GM23248 (cell line): Measurements from ENCODE around the gene ARPC4. TPM values are rescaled to one million over a fixed set of nuclear protein-coding genes. Genes with fewer than 3 reads are reported as not detected.

Experiments
- DNase-seq: peaks from one replicate; pipeline ENCODE4 v3.0.0-alpha.2; 2015
- H2AFZ ChIP-seq: fragments of 200-600 bp; sonication (generic); 2 replicates; pipeline ENCODE4 v1.6.1; 2016; ENCODE audit warnings: antibody characterized with exemption
- H3F3A ChIP-seq: fragments of 200-600 bp; sonication (generic); 2 replicates; pipeline ENCODE4 v1.6.1; 2016; ENCODE audit warnings: mild to moderate bottlenecking, antibody characterized with exemption, mixed run types; ENCODE audit not compliant: insufficient read depth
- H3K27ac ChIP-seq: fragments of 200-600 bp; sonication (generic); 2 replicates; pipeline ENCODE4 v1.5.1; 2016; ENCODE audit warnings: mild to moderate bottlenecking
- H3K27me3 ChIP-seq: fragments of 200-600 bp; sonication (generic); replicated peaks from 2 replicates; pipeline ENCODE4 v1.6.1; 2016; ENCODE audit warnings: mild to moderate bottlenecking; ENCODE audit not compliant: insufficient read depth
- H3K36me3 ChIP-seq: fragments of 200-600 bp; sonication (generic); 2 replicates; pipeline ENCODE4 v1.6.1; 2016; ENCODE audit warnings: low read depth, mild to moderate bottlenecking
- H3K4me1 ChIP-seq: fragments of 200-600 bp; sonication (generic); 2 replicates; pipeline ENCODE4 v1.6.1; 2016; ENCODE audit warnings: mild to moderate bottlenecking; ENCODE audit not compliant: insufficient read depth
- H3K4me2 ChIP-seq: fragments of 200-600 bp; sonication (generic); one replicate; pipeline ENCODE4 v1.6.1; 2016; ENCODE audit warnings: mild to moderate bottlenecking; ENCODE audit not compliant: unreplicated experiment
- H3K4me3 ChIP-seq: fragments of 200-600 bp; sonication (generic); 2 replicates; pipeline ENCODE4 v1.5.1; 2016; ENCODE audit warnings: mild to moderate bottlenecking
- H3K79me2 ChIP-seq: fragments of 200-600 bp; sonication (generic); 2 replicates; pipeline ENCODE4 v1.6.1; 2016; ENCODE audit warnings: mild to moderate bottlenecking; ENCODE audit not compliant: insufficient read depth
- H3K9ac ChIP-seq: fragments of 200-600 bp; sonication (generic); 2 replicates; pipeline ENCODE4 v1.6.1; 2016; ENCODE audit warnings: mild to moderate bottlenecking
- H3K9me2 ChIP-seq: fragments of 200-600 bp; sonication (generic); 2 replicates; pipeline ENCODE4 v1.6.1; 2016; ENCODE audit warnings: mixed run types, mild to moderate bottlenecking, moderate library complexity; ENCODE audit not compliant: insufficient read depth
- H3K9me3 ChIP-seq: fragments of 200-600 bp; sonication (generic); one replicate; pipeline ENCODE4 v1.6.1; 2017; ENCODE audit warnings: low read depth
- H4K20me1 ChIP-seq: fragments of 200-600 bp; sonication (generic); 2 replicates; pipeline ENCODE4 v1.6.0; 2016; ENCODE audit not compliant: insufficient read depth
- EZH2 ChIP-seq: fragments of 200-600 bp; sonication (generic); IDR thresholded peaks from 2 replicates; pipeline ENCODE4 v1.6.1; 2018; ENCODE audit warnings: antibody characterized with exemption, mild to moderate bottlenecking; ENCODE audit not compliant: insufficient read depth, poor library complexity, severe bottlenecking
- EZH2phosphoT487 ChIP-seq: fragments of 200-600 bp; sonication (generic); IDR thresholded peaks from 2 replicates; pipeline ENCODE4 v1.6.1; 2018; ENCODE audit warnings: antibody characterized with exemption, moderate library complexity, mild to moderate bottlenecking, low read depth; ENCODE audit not compliant: insufficient read depth
- WGBS, 2 experiments: methylation state at CpG; one replicate each; pipeline ENCODE4 v1.1.6; 2015 to 2017; ENCODE audit warnings: low lambda C conversion rate in 2 of 2, low coverage in 1 of 2; ENCODE audit errors: missing lambda C conversion rate in 2 of 2; 5-methylcytosine and 5-hydroxymethylcytosine counted together
- in situ Hi-C: fragments of 300-500 bp; cut with MboI; formaldehyde crosslinking; loops from 2 replicates; pipeline ENCODE4 v1.15.0; 2020
- polyA plus RNA-seq: library from polyadenylated mRNA; unstranded; fragments of >200 nt; fragmentation: Nextera tagmentation; extraction: Ambion mirVana; gene quantifications from 2 replicates; pipeline ENCODE4 v1.2.1, GENCODE V29; 2016
- total RNA-seq: library from RNA; depleted of rRNA; stranded (reverse); fragments of >200 nt; shearing (Covaris generic); gene quantifications from 2 replicates; pipeline ENCODE4 v1.2.3, GENCODE V29; 2014

The ARPC4 gene
- total and polyA plus RNA-seq, 2 experiments from 2014 or later = 182 to 315 TPM

DNA sequence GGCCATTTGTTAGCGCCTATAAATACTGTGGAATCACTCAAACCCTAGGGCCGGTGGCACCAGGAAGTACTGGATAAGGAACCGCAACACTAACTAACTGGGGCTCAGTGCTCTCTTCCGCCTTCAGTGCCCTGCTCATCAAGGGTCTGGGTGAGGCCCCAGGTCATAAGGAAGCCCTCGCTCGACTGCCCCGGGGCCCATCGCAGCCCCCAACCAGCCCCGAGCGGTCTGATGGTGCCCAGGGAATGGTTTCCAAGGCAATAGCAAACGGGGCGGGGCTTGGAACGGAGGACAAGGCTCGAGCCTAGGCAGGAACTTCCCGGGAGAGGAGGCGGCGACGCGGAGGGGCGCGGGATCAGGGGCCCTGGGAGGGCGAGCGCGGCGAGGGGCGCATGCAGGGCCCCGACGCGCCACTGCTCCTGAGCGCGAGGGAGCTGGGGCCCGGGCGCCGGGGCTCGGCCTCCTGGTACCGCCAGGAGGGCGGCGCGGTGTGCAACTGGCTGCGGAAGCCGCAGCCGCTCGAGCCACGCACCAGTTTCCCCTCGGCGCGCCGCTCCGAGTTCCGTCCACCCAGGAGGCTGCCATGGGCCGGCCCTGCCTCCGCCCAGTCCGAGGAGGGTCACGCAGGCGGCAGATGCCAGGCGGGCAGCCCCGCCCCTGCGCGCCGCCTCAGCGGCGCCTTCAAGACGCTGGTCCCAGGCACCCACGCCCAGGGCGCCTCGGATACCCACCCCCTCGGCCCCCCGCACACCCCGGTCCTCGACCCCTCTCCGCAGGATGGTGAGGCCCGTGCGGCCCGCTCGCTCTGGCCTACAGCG is 16.9 kb downstream of the ARPC4 start, which contains the start of gene TTLL3:
Gene TTLL3 (plus strand): TSS at position 648 of the 818 bp plus-strand sequence. CDS start 400 bp downstream, outside the sequence.
- Histone ChIP-seq H3K79me2 (peaks cover under 1% of the 10 kb centered on the region; the same call in 1 of the 2 replicates), H3K27me3 (no peaks in the 10 kb centered on the region), H3K9ac (peak within 1 kb of the TSS; percentile 92), H3K9me3 (no peaks in the 10 kb centered on the region), H3K36me3 (peaks cover 12% of the 10 kb centered on the region), H4K20me1 (no peaks in the 10 kb centered on the region), H3K9me2 (no peaks in the 10 kb centered on the region), H3K4me3 (peak within 1 kb of the TSS; percentile 71), H3K4me1 (peaks cover 12% of the 10 kb centered on the region), H3K27ac (peak within 1 kb of the TSS; percentile 86), H3F3A (peaks cover 42% of the 10 kb centered on the region), H3K4me2 (peak within 1 kb of the TSS; percentile 84), H2AFZ (peak within 1 kb of the TSS; percentile 47)
- TF ChIP-seq EZH2phosphoT487 = no peak
- no peak for TF ChIP-seq EZH2
- in situ Hi-C loops = no loop called here
- 2 to 3% methylated on average over 29 to 65 of the region's 76 CpGs for WGBS, 2 experiments
- DNase-seq = peak; percentile 87

DNA sequence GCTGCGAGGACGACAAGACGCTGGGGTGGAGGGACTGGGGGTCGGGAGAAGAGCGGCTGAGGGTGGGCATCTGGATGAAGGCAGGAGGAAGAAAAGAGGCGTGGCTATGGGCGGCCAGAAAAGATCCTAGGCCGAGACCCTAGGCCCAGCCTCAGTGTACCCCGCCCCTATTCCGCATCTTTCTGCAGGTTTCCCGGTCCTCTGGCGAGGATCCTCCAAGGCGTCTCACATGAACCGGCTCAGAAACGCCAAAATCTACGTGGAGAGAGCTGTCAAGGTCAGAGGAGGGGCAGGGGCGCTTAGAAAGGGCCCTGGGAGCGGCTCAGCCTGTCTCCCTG is 17.5 kb downstream of the ARPC4 start:
- Histone ChIP-seq H4K20me1 (no peaks in the 10 kb centered on the region), H3K27ac (peak overlapping the region; percentile 86), H3K9me3 (no peaks in the 10 kb centered on the region), H3K9ac (peak overlapping the region; percentile 92), H3K4me3 (peak overlapping the region; percentile 71), H3F3A (peaks cover 36% of the 10 kb centered on the region), H3K4me2 (peak overlapping the region; percentile 84), H2AFZ (peak overlapping the region; percentile 47), H3K4me1 (peaks cover 12% of the 10 kb centered on the region), H3K9me2 (no peaks in the 10 kb centered on the region), H3K79me2 (no peaks in the 10 kb centered on the region), H3K27me3 (no peaks in the 10 kb centered on the region), H3K36me3 (peaks cover 6% of the 10 kb centered on the region)
- 2% methylated on average over 18 of the region's 18 CpGs for WGBS, 2 experiments
- DNase-seq = peak; percentile 53
- TF ChIP-seq EZH2phosphoT487 (no peak), EZH2 (no peak)
- in situ Hi-C loops = no loop called here

DNA sequence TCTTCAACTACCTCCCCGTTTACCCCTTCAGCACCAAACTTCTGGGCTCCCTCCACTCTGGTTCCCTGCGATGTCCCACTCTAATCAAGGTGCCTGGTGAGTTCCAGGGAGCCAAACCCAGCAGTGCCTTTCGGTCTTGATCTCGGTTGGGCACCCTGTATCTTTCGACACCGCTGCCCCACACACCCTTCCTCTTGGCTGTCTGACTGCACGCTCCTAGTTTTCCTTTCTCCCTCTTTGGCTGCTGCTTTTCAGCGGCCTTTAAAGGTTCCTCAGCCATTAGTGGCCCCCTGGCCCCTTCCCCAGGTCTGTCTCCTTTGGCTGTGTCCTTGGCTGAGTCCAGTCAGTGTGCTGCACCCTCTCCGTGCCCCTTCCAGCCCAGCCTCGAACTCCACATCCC is 18.0 kb downstream of the ARPC4 start:
- Histone ChIP-seq H3K4me3 (peak overlapping the region; percentile 71), H3K27me3 (no peaks in the 10 kb centered on the region), H3K79me2 (no peaks in the 10 kb centered on the region), H3K4me1 (peaks cover 12% of the 10 kb centered on the region), H3K27ac (peak overlapping the region; percentile 86), H2AFZ (peak overlapping the region; percentile 47), H3K9me2 (no peaks in the 10 kb centered on the region), H3K36me3 (peaks cover 2% of the 10 kb centered on the region; the same call in 1 of the 2 replicates), H4K20me1 (no peaks in the 10 kb centered on the region), H3F3A (peaks cover 32% of the 10 kb centered on the region), H3K9ac (peak overlapping the region; percentile 92), H3K4me2 (peak overlapping the region; percentile 84), H3K9me3 (no peaks in the 10 kb centered on the region)
- TF ChIP-seq EZH2 (no peak), EZH2phosphoT487 (no peak)
- in situ Hi-C loops = no loop called here
- no peak for DNase-seq
- 13 to 17% methylated on average over 10 of the region's 10 CpGs for WGBS, 2 experiments

DNA sequence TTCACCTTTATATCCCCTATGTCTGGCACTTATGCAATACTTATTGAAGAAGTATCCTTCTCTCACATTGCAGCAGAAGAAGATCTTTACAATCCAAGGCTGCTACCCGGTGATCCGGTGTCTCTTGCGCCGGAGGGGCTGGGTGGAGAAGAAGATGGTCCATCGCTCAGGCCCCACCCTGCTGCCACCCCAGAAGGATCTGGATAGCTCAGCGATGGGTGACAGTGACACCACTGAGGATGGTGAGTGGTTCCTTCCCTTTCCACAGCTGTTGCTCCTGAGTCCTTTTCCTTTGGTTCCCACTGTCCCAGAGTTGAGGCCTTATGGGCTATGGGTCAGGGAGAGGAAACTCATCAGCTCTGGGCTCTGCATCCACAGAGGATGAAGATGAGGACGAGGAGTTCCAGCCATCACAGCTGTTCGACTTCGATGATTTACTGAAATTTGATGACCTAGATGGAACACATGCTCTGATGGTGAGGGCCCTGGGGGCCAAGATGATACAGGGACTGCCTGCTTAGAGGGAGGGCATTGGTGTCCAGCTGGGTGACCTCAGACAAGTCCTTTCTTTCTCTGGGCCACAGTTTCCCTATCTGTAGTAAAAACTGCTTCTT is 20.1 kb downstream of the ARPC4 start:
- 85 to 93% methylated on average over 9 of the region's 9 CpGs for WGBS, 2 experiments
- Histone ChIP-seq H3K9me3 (no peaks in the 10 kb centered on the region), H3K36me3 (no peaks in the 10 kb centered on the region), H3K4me1 (peaks cover 9% of the 10 kb centered on the region), H3K9me2 (no peaks in the 10 kb centered on the region), H3F3A (peaks cover 16% of the 10 kb centered on the region), H3K27me3 (no peaks in the 10 kb centered on the region), H3K27ac (no peak overlapping the region), H2AFZ (no peak overlapping the region), H3K4me2 (no peak overlapping the region), H3K4me3 (no peak overlapping the region), H3K79me2 (no peaks in the 10 kb centered on the region), H3K9ac (no peak overlapping the region), H4K20me1 (no peaks in the 10 kb centered on the region)
- TF ChIP-seq EZH2 (no peak), EZH2phosphoT487 (no peak)
- in situ Hi-C loops = no loop called here
- DNase-seq = no peak
